ENCODE measurements around the gene ATF7IP.
"Not testable (repeated sequence)": the region's sequence is repeated elsewhere in the genome, so short reads cannot be mapped to it uniquely, and the experiment has no call there.

ATF7IP gene

DNA sequence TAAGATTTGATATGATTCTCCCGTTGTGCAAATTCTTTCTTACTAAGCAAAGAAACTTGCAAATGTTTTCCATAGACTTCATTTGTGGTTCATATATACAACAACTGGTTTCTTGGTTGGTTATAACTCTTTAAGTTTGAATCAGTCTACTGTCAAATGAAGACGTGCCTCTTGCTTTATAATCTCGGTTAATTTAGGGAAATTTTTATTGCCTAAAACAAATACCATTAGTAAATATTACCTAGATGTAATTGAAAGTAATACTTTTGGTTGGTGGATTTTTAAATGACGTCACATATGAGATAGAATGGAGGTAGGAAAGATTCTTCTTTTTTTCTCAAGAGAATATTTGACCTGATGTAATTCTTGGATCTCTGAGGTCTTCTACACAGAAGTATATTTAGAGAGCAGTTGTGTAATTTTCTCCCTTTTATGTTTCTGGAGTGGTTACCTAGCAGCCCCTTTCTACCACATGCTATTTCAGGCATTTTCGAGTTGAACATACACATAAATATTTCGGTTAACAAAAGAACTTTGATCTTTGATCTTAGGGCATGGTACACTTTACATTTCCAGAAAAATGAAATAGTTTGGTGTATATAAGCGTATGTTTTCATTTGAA is 1.7 kb downstream of the ATF7IP start:
- peak; percentile 10 for DNase-seq (ENCODE audit: low spot score)

DNA sequence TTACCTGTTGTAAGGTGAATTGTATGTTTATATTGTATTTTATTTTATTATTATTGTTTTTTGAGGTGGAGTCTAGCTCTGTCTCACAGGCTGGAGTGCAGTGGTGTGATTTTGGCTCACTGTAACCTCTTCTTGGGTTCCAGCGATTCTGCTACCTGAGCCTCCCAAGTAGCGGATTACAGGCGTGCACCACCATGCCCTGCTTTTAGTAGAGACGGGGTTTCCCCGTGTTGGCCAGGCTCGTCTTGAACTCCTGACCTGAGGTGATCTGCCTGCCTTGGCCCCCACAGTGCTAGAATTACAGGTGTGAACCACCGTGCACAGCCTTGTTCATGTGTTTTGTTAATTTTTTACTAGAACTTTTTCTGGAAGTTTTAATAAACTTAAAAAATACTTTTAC is 3.8 kb downstream of the ATF7IP start:
- no peak for DNase-seq (ENCODE audit: low spot score)

DNA sequence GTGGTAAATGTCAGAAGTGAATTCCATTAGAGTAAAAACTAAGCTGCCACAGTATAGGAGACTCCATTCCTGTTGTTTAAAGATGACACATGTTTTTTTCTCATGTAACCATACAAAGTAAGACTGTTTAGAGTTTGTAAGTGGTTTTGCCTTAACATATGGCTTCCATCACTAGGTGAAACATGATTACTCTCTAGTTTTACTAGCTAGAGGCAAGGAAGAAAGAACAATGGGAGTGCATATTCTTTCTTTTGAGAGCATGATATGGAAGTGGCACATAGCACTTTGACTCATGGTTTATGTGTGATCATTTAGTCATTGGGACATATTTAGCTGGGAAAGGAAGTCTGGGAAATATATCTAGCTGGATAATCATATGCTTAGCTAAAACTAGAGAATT is 7.7 kb downstream of the ATF7IP start:
- DNase-seq (ENCODE audit: low spot score) = no peak

GRCh38 chr12:14379508-14379907 is 14.0 kb downstream of the ATF7IP start:
- DNase-seq (ENCODE audit: low spot score) = no peak

DNA sequence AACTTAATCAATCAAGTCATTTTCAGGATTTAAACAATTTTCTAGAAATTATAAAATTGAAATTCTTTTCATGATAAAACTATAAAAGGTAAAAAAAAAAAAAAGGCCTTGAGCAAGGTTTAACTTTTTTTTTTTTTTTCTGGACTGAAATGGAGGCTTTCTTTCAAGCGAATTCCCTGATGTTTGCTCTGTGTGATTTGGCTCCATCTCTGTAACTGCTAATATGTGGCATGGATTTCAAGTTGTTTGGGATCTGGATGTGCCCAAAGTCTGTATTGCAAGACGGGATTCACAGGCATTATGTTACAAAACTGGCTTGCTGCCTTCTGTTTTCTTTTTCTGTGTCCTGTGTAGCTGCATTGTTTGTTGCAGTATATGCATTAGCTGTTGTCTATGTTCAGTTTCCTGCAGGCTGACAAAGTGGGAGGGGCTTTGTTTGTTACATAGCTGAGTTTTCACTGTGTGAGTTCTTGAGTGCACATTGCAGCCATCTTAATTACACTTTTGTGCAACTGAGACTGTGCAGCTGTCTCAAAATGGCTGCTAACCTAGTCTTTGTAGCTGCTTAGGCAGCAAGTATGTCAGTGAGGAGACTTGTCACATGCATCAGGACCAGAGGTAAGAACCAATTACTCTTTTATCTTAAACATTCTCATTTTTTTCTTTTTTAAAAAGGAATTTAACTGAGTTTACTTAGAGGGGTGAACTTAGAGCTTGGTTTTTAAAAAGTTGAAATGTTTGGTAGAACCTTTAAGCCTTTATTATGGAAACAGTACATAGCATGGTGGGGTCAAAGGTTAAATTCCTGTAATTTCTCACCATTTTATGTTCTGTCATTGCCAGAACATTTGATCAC is 19.5 kb downstream of the ATF7IP start:
- peak; percentile 67 for DNase-seq (ENCODE audit: low spot score)

DNA sequence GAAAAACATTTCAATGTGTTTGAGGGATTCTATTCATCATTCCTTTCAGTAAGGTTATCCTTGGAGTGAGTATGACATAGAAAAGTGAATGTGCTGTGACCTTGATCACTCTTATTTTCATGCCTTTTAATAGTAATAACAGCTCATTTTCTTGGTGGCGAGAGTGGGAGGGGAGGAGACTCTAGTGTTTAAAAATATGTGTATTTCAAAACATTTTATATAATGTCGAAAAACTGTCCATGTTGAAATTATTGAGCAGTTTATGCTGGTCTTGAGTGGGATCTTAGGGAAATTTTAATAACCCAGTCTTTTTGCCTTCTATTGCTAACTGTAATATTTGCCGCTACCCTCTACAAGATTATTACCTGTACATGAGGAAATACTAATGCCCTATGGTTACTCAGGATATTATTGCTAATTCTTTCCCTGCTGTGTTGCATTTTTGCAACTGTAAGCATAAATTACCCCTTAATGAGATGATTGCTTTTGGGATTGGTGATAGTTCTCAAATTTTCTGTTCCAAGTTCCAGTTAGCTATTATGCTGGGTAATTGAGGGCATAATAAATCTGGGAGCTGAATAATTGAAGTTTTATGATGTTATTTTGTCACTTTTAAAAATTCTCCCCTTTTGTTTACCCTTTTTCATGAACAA is 21.9 kb downstream of the ATF7IP start:
- no peak for DNase-seq (ENCODE audit: low spot score)

- no peak for DNase-seq (ENCODE audit: low spot score)
Measured at GRCh38 chr12:14390449-14390848, 25.0 kb downstream of the ATF7IP start.

DNA sequence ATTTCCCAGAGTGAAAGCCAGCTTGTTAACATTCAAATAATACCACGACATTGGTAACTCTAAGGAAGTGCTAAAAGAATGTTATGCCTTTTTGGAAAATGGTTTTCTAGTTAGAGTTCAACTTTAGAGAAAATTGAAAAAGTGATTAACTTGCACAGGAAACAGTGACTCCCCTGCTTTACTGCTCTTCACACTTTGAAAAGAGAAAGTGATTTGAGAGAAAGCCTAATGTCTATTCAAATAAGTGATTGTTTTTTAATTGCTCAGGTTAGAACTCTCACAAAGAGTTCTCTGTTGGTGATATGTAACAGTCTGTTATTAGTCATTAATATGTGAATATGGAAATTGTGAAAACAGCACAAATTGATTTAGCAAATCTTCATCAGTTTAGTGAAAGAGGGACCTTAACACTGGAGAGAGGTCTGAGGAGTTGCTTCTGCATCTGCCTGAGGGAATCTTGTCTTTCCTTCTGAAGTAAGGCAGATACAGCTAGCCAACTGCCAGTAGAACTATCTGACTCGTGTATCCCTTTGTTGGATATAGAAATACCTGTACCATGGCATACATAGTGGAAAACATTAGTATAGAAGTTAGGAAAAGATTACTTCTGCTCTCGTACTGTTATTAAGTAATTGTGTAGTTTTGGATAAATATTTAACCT is 25.5 kb downstream of the ATF7IP start:
- no peak for DNase-seq (ENCODE audit: low spot score)

DNA sequence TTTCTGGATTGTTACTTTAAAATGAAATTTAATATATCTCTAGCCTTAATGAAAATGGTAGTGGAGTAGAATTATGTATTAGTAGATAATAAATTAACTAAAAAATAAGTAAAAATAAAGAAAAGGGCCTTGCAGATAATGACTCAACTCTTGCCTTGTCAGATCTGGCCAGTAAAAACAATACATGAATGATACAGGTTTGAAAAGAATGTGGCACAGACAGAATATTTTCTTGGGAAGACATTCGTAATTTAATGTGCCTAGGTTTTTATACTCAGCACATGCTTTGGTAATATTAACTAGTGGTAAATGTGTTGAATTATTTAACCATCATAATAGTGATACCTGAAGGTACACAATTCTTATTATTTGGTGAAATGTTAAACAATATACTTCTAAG is 28.3 kb downstream of the ATF7IP start:
- DNase-seq (ENCODE audit: low spot score) = no peak

DNA sequence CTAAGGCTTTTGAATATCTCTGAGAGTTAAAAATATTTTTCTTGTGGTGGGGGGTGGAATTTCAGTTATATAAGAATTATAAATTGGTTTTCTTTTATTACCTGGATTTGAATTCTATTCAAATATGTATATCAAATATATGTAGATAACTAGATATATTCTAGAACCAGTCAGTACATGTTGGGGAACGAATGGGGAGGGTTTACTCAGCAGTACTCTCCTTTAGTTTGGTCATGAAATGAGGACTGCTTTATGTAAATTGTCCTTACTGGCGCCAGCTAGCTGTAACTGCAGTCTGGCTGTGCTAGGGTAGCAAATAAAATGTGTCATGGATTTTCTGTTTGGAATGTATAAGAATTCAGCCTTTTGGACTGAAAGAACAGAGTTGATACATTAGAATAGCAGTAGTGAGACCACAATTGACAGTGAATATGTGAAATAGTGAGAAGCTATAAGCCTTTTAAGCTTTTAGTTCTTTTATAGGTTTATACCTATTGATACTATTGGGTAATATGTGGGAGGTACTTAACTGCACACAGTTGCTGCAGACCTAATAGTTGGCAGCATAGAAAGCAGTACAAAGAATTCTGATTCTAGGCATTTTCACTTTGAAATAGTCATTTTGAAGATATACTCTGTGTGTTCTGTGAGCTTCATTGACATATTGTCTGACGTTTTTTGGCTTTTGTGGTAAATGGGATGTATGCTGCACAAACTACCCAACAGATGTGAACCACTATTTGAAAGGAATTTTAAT is 29.0 kb downstream of the ATF7IP start:
- DNase-seq (ENCODE audit: low spot score) = peak; percentile 33

DNA sequence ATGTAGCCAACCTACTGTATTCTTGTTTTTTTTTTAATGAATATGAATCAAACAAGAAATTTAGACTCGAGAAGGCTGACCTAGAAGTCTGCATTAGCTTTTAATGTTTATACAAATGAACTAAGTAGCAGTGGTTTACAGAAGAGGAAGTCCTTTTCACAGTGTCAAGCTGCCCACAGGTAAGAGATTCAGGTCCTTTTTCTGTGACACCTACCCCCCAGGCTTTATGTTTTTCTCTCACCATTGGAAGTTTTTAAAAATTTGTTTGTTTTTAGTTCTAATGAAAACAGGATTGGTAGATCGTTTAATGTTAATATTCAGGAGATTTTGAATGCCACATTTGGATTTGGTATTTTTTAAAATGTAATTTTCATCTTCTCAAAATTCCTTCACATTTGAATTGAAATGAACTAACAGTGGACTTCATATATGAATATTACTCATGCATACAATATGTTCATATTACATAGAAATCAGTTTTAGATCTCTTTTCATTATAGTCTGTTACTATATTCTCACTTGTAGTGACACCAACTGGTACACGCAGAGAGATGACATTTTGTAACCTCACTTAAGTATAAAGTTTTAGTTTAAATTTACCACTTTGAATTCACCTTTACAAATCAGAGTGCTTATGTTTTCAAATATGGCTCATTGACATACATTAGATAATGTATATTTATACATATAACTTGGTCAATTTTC is 29.7 kb downstream of the ATF7IP start:
- DNase-seq (ENCODE audit: low spot score) = no peak

DNA sequence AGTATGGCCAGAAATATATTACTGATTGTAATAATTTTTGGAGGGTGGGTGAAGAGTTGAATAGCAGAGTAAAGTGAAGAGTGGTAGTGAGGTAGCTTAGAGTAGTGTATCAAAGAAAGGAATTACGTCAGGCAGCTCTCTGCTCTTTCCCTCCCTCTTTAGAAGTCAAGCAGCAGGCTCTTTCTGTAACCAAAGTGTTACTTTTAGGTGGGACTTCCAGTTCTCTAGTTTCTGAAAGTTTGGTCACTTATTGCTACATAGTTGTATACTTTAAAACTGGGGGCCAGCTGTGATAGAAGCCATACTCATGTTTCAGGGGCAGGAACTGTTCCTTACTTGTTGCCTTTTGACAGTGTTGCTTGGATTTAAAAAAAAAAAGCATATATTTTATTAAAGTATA is 30.6 kb downstream of the ATF7IP start:
- no peak for DNase-seq (ENCODE audit: low spot score)

DNA sequence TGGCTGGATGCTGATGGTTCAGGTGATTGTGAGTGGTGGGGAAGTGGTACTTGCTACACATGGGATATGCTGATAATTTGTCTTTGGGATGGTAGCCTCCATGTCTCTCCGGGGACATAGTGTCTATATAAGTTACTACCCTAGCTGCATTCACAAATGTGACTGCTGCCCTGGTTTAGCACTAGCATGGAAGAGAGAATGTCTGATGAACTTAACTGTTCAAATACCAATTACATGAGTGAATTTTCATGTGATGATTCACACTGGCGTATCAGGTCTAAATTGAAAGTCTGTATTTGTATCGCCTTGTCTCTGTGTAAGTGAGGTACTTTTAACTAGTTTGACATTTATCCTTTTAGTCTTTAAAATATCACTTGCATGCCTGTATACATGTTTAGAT is 34.4 kb downstream of the ATF7IP start:
- peak; percentile 8 for DNase-seq (ENCODE audit: low spot score)

DNA sequence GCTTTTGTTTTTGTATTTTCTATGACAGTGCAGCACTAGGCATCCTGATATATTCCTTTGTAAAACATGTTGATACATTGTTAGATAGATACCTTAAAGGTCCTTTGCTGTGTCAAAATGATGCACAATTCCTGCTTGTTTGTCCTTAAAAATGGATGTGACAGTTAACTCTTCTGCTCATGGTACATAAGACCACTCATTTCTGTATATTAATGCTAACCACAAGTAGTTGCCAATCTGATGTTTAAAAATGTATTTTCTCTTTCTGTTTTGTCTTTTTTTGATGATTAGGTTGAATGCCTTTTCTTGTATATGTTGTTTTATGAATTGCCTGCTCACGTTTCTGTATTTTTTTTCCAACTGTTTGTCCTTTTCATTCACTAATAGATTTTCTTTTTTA is 35.1 kb downstream of the ATF7IP start:
- DNase-seq (ENCODE audit: low spot score) = no peak

DNA sequence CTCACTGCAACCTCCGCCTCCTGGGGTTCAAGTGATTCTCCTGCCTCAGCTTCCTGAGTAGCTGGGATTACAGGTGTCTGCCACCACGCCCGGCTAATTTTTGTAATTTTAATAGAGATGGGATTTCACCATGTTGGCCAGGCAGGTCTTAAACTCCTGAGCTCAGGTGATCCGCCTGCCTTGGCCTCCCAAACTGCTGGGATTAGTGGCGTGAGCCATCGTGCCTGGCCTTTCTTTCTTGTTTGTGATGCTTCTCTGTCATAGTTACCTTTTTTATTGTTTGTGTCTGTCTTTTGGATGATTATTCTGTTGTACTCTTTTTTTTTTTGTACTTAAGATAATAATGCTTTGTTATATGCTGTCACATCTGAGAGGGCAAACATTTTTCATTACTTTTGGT is 35.8 kb downstream of the ATF7IP start:
- DNase-seq (ENCODE audit: low spot score) = not testable (repeated sequence)

DNA sequence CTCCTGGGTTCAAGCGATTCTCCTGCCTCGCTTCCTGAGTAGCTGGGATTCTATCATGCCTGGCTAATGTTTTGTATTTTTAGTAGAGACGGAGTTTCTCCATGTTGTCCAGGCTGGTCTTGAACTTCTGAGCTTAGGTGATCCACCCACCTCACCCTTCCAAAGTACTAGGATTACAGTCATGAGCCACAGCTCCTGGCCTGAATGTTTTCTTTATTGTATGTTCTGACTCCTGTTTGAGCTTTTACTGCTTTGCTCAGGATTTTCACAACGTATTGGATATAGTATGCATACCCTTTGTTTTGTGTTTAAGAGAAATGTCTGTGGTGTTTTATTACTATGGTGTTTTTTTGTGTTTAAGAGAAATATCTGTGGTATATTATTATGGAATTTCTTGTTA is 37.2 kb downstream of the ATF7IP start:
- DNase-seq (ENCODE audit: low spot score) = no peak

DNA sequence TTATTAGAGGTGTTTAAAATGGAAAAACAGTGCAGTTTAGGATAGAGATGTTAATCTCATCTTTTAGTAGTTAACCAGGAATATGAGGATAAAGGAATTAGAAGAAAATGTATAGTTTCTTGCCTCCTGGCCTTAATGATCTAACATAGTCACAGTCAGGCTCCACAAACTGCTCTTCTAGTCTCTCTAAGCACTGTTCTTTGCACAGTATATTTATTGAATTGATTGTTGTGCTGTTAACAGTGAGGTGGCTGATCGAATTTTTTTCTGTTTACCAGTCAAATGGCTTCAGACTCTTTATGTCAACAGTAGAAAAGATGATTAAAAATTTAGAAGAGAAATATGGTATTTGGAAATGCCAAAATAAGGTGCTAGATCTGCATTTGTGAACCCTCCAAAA is 37.8 kb downstream of the ATF7IP start:
- DNase-seq (ENCODE audit: low spot score) = no peak

DNA sequence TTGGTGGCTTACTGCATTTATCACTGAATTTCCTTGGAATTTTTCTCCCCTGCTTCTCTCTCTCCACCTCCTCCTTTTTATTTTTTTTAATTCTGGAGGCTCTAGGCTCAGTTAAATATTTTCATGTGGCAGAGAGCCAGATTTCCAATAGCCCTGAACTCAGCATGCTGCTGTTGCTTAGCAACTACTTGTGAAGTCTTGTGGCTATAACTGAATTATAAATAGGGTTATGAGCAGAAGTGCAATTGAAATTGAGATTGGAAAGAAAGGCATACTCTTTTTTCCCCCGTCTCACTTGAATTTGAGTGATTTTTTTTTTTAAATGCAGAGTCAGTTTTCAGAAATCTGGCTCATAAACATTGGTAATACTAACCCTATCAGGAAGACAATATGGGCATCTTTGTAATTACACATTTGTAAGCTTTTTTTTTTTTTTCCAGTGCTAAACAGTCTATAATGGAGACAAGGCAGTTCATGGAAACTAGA is 38.3 kb downstream of the ATF7IP start:
- peak; percentile 60 for DNase-seq (ENCODE audit: low spot score)

GRCh38 chr12:14405407-14405806 is 39.9 kb downstream of the ATF7IP start:
- DNase-seq (ENCODE audit: low spot score) = not testable (repeated sequence)

- DNase-seq (ENCODE audit: low spot score) = no peak
Measured at GRCh38 chr12:14408208-14408607, 42.7 kb downstream of the ATF7IP start.

DNA sequence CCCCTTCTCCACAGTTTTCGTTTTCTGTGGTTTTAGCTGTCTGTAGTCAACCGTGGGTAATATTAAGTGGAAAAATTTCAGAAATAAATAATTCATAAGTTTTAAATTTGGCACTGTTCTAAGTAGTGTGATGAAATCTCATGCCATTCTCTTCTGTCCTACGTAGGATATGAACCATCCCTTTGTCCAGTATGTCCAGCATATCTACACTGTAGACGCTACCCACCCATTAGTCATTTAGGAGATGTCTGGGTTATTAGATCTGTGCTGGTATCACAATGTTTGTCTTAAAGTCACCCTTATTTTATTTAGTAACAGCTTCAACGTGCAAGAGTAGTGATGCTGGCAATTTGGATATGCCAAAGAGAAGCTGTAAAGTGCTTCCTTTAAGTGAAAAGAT is 44.7 kb downstream of the ATF7IP start:
- no peak for DNase-seq (ENCODE audit: low spot score)
